K562 (cell line): Measurements from ENCODE around the gene DMD. TPM values are rescaled to one million over a fixed set of nuclear protein-coding genes. Genes with fewer than 3 reads are reported as not detected.

ENCODE experiments used
- ATAC-seq: fragments of 200-7000 bp; cut with Tn5 transposase; 3 replicates; pipeline ENCODE4 v1.9.1; 2020; ENCODE audit warnings: moderate library complexity
- BruUV-seq: library from RNA; stranded (reverse); fragments of 400-500 nt; replicated peaks from 2 replicates; lab custom pipeline; 2021; lab: Mats Ljungman, UMichigan
- CTCF ChIA-PET: fragments of 300-600 bp; formaldehyde crosslinking; extraction: SDS; loops from one replicate; lab custom pipeline; 2021; ENCODE audit warnings: low intra/inter-chr PET ratio; lab: Yijun Ruan, JAX
- POLR2A ChIA-PET: fragments of 300-600, 350-650 bp; sonication (Branson Sonifier 250); formaldehyde crosslinking; extraction: SDS; loops from one replicate; lab custom pipeline; 2021; ENCODE audit warnings: antibody characterized with exemption, inconsistent platforms; lab: Yijun Ruan, JAX
- DNase-seq, 4 experiments: peaks; one replicate each; pipeline versions ENCODE4 v3.0.0 to v3.0.0-alpha.2; 2011 to 2018; ENCODE audit warnings: low spot score in 3 of 4, mixed read lengths in 3 of 4; ENCODE audit errors: extremely low read depth in 1 of 4
- FAIRE-seq: peaks from 2 replicates; lab custom pipeline; 2011; peaks lifted over from hg19 to GRCh38; lab: Jason Lieb, UNC
- H2AFZ ChIP-seq: 2 replicates; pipeline ENCODE4 v1.6.0; 2011; ENCODE audit warnings: low read depth, low read length, control low read depth, inconsistent platforms
- H3K27ac ChIP-seq: fragments of 200-600 bp; 3 replicates; pipeline ENCODE4 v1.8.0; 2011; ENCODE audit warnings: low read depth, mild to moderate bottlenecking, control low read depth, inconsistent platforms, low read length, moderate library complexity, mixed read lengths; ENCODE audit errors: extremely low read depth
- H3K27me3 ChIP-seq, 2 experiments: fragments of 300-600 bp in 1 of 2; 2 replicates in 1 of 2; 3 replicates in 1 of 2; pipeline versions ENCODE4 v1.6.0 to v1.8.0; 2011; ENCODE audit warnings: inconsistent platforms in 2 of 2, low read length in 2 of 2, mild to moderate bottlenecking in 1 of 2, mixed read lengths in 1 of 2, moderate library complexity in 1 of 2; ENCODE audit not compliant: control insufficient read depth in 2 of 2, insufficient read depth in 2 of 2
- H3K36me3 ChIP-seq: fragments of 300-600 bp; 3 replicates; pipeline ENCODE4 v1.8.0; 2011; ENCODE audit warnings: mild to moderate bottlenecking, low read length, inconsistent platforms; ENCODE audit not compliant: control insufficient read depth, insufficient read depth
- H3K4me1 ChIP-seq, 2 experiments: fragments of 200-600 bp in 1 of 2; replicated peaks in 1 of 2; 2 replicates in 1 of 2; 3 replicates in 1 of 2; pipeline versions ENCODE4 v1.5.1 to v1.8.0; 2011; ENCODE audit warnings: inconsistent platforms in 2 of 2, low read length in 2 of 2, mild to moderate bottlenecking in 1 of 2, mixed read lengths in 1 of 2, moderate library complexity in 1 of 2; ENCODE audit not compliant: control insufficient read depth in 2 of 2, insufficient read depth in 2 of 2
- H3K4me2 ChIP-seq: 2 replicates; pipeline ENCODE4 v1.6.1; 2011; ENCODE audit warnings: low read length, control low read depth, inconsistent platforms, mixed read lengths; ENCODE audit not compliant: insufficient read depth
- H3K4me3 ChIP-seq: fragments of 200-600 bp; sonication (generic), shearing (Covaris generic); 2 replicates; pipeline ENCODE4 v1.5.1; 2016; ENCODE audit warnings: control low read depth, inconsistent platforms
- H3K79me2 ChIP-seq: fragments of 200-600 bp; 3 replicates; pipeline ENCODE4 v1.8.0; 2011; ENCODE audit warnings: low read length, inconsistent platforms; ENCODE audit not compliant: control insufficient read depth, insufficient read depth
- H3K9ac ChIP-seq, 2 experiments: 2 replicates each; pipeline versions ENCODE4 v1.6.0 to v1.6.1; 2011; ENCODE audit warnings: low read depth in 2 of 2, low read length in 2 of 2, control low read depth in 1 of 2, inconsistent platforms in 1 of 2, mild to moderate bottlenecking in 1 of 2, mixed read lengths in 1 of 2; ENCODE audit not compliant: insufficient read depth in 1 of 2
- H3K9me1 ChIP-seq: one replicate; pipeline ENCODE4 v1.6.0; 2011; ENCODE audit warnings: inconsistent platforms, mild to moderate bottlenecking, low read length, moderate library complexity; ENCODE audit not compliant: control insufficient read depth, insufficient read depth
- H3K9me3 ChIP-seq: replicated peaks from 2 replicates; pipeline ENCODE4 v1.5.1; 2011; ENCODE audit warnings: low read depth, low read length, inconsistent platforms; ENCODE audit not compliant: control insufficient read depth, insufficient read depth
- H4K20me1 ChIP-seq: replicated peaks from 2 replicates; pipeline ENCODE4 v1.6.1; 2011; ENCODE audit warnings: low read length, inconsistent platforms, mixed read lengths; ENCODE audit not compliant: control insufficient read depth, insufficient read depth
- CBX1 ChIP-seq: sonication (generic); IDR thresholded peaks from 2 replicates; pipeline ENCODE4 v1.6.1; 2016; ENCODE audit warnings: antibody characterized with exemption, low read depth, mild to moderate bottlenecking
- ETV1 ChIP-seq: fragments of 450-650 bp; conservative IDR thresholded peaks from 2 replicates; pipeline ENCODE4 v1.6.1; 2016; ENCODE audit warnings: missing genetic modification characterization, control low read depth, low read depth, missing compliant biosample characterization
- MEF2D ChIP-seq: conservative IDR thresholded peaks from 2 replicates; pipeline ENCODE4 v1.6.1; 2016; ENCODE audit warnings: low read depth, missing genetic modification characterization, missing compliant biosample characterization
- NELFE ChIP-seq: IDR thresholded peaks from 2 replicates; pipeline ENCODE4 v1.6.1; 2011; ENCODE audit warnings: mild to moderate bottlenecking; ENCODE audit not compliant: insufficient read depth, insufficient read length
- PHB ChIP-seq: fragments of 250-450 bp; sonication (Bioruptor Pico); IDR thresholded peaks from 2 replicates; pipeline ENCODE4 v1.5.0; 2021
- RBFOX2 ChIP-seq: fragments of 200-400 bp; formaldehyde crosslinking; IDR thresholded peaks from 2 replicates; pipeline ENCODE4 v1.6.1; 2017; ENCODE audit warnings: low read depth, mild to moderate bottlenecking, low read length, moderate library complexity
- ZNF133 ChIP-seq: fragments of 250-450 bp; sonication (Bioruptor Pico); IDR thresholded peaks from 2 replicates; pipeline ENCODE4 v1.4.0; 2020; ENCODE audit warnings: mild to moderate bottlenecking
- ZNF696 ChIP-seq: fragments of 250-450 bp; sonication (Bioruptor Pico); conservative IDR thresholded peaks from 2 replicates; pipeline ENCODE4 v1.4.0; 2020; ENCODE audit warnings: mild to moderate bottlenecking, moderate library complexity
- WGBS: fragments of 100-300 bp; shearing (Covaris generic); methylation state at CpG from one replicate; pipeline ENCODE4 v1.1.6; 2016; ENCODE audit warnings: low coverage, mixed read lengths; ENCODE audit not compliant: insufficient coverage; ENCODE audit errors: missing lambda C conversion rate; 5-methylcytosine and 5-hydroxymethylcytosine counted together
- in situ Hi-C: fragments of 300-500 bp; cut with MboI; formaldehyde crosslinking; loops from 4 replicates; pipeline ENCODE4 v1.15.0; 2018; ENCODE audit warnings: inconsistent platforms, mixed read lengths
- intact Hi-C: fragments of 100-400 bp; cut with micrococcal nuclease; formaldehyde crosslinking; loops from 2 replicates; pipeline ENCODE4 v1.14.2; 2022
- polyA plus RNA-seq, 8 experiments: library from polyadenylated mRNA; depleted of rRNA in 4 of 8; stranded (reverse) in 5 of 8; unstranded in 3 of 8; fragments of >200 nt; fragmentation: Nextera tagmentation in 2 of 8; fragmentation: Illumina TruSeq in 1 of 8; extraction: Ambion mirVana in 2 of 8; extraction: Trizol in 1 of 8; gene quantifications; 2 replicates each; pipeline versions ENCODE4 v1.2.1 to v1.2.3, GENCODE V29; 2011 to 2014; ENCODE audit warnings: inconsistent platforms in 1 of 8, missing spikeins in 1 of 8
- total RNA-seq, 7 experiments: library from RNA; depleted of rRNA in 6 of 7; stranded (reverse); fragments of >200 nt in 6 of 7; fragmentation: Illumina TruSeq in 2 of 7; extraction: Trizol in 2 of 7; gene quantifications; 2 replicates each; pipeline versions ENCODE4 v1.2.1 to v1.2.3, GENCODE V29; 2011 to 2021; ENCODE audit warnings: low replicate concordance in 1 of 7
- TF ChIP-seq, protein P1 (sequence below): sonication (generic); formaldehyde crosslinking; IDR thresholded peaks from 2 replicates; pipeline ENCODE4 v1.8.0; 2022; ENCODE audit warnings: missing genetic modification reagents, mild to moderate bottlenecking, borderline replicate concordance
- TF ChIP-seq, protein P2 (sequence below): fragments of 250-450 bp; sonication (Bioruptor Pico); IDR thresholded peaks from 2 replicates; pipeline ENCODE4 v1.4.0; 2020; ENCODE audit warnings: mild to moderate bottlenecking, moderate library complexity

DMD gene
- total and polyA plus RNA-seq, 9 of the 15 experiments (the other 6 are each of a cell fraction or from before 2014, with no cell fraction given), result 3.8 to 20.4 (median 11.4) TPM

DNA sequence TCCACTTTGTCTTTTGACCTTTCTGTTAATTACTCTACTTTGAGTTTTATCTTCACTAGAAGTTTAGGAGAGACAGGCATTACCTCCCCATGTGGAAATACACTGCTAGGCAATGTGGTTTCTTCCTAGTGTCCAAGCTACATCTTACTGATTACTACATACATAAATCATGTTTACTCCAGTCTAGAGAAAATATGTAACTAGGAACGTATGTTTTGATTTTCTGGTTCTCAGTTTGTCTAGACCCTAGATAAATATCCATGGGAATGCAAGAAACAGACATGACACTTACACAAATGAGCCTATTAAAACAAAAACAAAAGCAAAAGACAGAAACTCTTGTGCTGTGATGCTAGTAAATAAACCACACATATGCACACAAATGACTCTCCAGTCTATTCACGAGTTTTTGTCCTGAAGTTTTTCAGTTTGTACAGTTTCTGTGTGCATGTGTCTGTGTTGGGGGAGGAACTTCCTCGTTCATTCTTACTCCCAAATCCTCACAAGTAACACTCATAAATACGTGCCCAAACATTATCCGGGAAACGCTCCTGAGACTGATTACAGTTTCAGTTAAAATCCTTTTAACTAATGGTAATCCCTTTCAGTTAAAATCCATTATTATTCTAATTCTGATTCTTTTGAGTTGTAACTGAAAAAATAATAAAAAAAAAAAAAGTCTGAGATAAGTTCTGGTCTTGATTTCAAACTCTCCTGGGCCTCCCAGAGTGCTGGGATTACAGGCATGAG lies 1856.0 kb downstream of the DMD start:
- in situ Hi-C loops, result no loop called here
- ATAC-seq, result no peak
- H3K36me3 ChIP-seq, result no peaks in the 10 kb centered on the region
- FAIRE-seq, result no peak
- no peak overlapping the region for H3K9ac ChIP-seq
- H3K27me3 ChIP-seq, result no peaks in the 10 kb centered on the region
- H3K4me3 ChIP-seq, result no peak overlapping the region
- no peaks in the 10 kb centered on the region for H3K4me1 ChIP-seq
- no peak for TF ChIP-seq RBFOX2
- no TSS peak for BruUV-seq
- no peaks in the 10 kb centered on the region for H3K9me1 ChIP-seq
- H3K9me3 ChIP-seq, result no peaks in the 10 kb centered on the region
- WGBS, result 57% methylated on average over 5 of the region's 6 CpGs
- no peak overlapping the region for H2AFZ ChIP-seq
- intact Hi-C loops, result no loop called here
- CTCF ChIA-PET, result no interaction called here
- H3K4me2 ChIP-seq, result no peak overlapping the region
- H4K20me1 ChIP-seq, result no peaks in the 10 kb centered on the region
- DNase-seq, result no peak
- no peaks in the 10 kb centered on the region for H3K79me2 ChIP-seq
- POLR2A ChIA-PET, result no interaction called here
- H3K27ac ChIP-seq, result no peak overlapping the region

DNA sequence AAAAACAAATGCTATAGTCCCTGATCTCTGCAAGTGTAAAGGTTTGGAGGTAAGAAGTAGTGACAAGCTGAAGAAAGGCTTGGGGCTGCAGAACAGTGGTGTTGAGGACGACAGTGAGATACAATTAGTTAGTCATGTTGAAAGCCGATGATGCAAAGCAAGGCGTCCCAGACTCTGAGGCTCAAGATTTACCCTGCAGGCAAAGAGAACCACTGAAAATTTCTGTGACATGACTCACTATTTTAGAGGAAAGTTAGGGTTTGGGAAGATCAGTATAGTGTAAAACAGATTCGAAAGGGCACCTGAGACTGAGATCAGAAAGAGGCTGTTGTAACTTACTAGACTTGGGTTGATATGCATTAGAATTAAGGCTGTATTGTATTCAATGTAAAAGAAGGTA lies 1858.3 kb downstream of the DMD start:
- ATAC-seq (no peak), FAIRE-seq (no peak), DNase-seq (no peak)
- no TSS peak for BruUV-seq
- H3K4me2 ChIP-seq, result no peak overlapping the region
- CTCF ChIA-PET, result no interaction called here
- H3K9me1 ChIP-seq, result no peaks in the 10 kb centered on the region
- no peak overlapping the region for H3K4me3 ChIP-seq
- H2AFZ ChIP-seq, result no peak overlapping the region
- no peaks in the 10 kb centered on the region for H3K27me3 ChIP-seq
- in situ Hi-C loops, result no loop called here
- H3K9me3 ChIP-seq, result no peaks in the 10 kb centered on the region
- H3K9ac ChIP-seq, result no peak overlapping the region
- POLR2A ChIA-PET, result no interaction called here
- no peaks in the 10 kb centered on the region for H3K36me3 ChIP-seq
- H3K79me2 ChIP-seq, result no peaks in the 10 kb centered on the region
- intact Hi-C loops, result no loop called here
- no peaks in the 10 kb centered on the region for H3K4me1 ChIP-seq
- H3K27ac ChIP-seq, result no peak overlapping the region
- WGBS, result 22% methylated on average over 4 of the region's 4 CpGs
- H4K20me1 ChIP-seq, result no peaks in the 10 kb centered on the region
- TF ChIP-seq ETV1 (tag) (no peak), MEF2D (tag) (no peak), CBX1 (no peak), ZNF696 (CRISPR knock-in tag) (no peak), ZNF133 (no peak), PHB (CRISPR knock-in tag) (no peak), NELFE (no peak)
- TF ChIP-seq, protein P1, sequence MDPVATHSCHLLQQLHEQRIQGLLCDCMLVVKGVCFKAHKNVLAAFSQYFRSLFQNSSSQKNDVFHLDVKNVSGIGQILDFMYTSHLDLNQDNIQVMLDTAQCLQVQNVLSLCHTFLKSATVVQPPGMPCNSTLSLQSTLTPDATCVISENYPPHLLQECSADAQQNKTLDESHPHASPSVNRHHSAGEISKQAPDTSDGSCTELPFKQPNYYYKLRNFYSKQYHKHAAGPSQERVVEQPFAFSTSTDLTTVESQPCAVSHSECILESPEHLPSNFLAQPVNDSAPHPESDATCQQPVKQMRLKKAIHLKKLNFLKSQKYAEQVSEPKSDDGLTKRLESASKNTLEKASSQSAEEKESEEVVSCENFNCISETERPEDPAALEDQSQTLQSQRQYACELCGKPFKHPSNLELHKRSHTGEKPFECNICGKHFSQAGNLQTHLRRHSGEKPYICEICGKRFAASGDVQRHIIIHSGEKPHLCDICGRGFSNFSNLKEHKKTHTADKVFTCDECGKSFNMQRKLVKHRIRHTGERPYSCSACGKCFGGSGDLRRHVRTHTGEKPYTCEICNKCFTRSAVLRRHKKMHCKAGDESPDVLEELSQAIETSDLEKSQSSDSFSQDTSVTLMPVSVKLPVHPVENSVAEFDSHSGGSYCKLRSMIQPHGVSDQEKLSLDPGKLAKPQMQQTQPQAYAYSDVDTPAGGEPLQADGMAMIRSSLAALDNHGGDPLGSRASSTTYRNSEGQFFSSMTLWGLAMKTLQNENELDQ, result no peak
- TF ChIP-seq, protein P2, sequence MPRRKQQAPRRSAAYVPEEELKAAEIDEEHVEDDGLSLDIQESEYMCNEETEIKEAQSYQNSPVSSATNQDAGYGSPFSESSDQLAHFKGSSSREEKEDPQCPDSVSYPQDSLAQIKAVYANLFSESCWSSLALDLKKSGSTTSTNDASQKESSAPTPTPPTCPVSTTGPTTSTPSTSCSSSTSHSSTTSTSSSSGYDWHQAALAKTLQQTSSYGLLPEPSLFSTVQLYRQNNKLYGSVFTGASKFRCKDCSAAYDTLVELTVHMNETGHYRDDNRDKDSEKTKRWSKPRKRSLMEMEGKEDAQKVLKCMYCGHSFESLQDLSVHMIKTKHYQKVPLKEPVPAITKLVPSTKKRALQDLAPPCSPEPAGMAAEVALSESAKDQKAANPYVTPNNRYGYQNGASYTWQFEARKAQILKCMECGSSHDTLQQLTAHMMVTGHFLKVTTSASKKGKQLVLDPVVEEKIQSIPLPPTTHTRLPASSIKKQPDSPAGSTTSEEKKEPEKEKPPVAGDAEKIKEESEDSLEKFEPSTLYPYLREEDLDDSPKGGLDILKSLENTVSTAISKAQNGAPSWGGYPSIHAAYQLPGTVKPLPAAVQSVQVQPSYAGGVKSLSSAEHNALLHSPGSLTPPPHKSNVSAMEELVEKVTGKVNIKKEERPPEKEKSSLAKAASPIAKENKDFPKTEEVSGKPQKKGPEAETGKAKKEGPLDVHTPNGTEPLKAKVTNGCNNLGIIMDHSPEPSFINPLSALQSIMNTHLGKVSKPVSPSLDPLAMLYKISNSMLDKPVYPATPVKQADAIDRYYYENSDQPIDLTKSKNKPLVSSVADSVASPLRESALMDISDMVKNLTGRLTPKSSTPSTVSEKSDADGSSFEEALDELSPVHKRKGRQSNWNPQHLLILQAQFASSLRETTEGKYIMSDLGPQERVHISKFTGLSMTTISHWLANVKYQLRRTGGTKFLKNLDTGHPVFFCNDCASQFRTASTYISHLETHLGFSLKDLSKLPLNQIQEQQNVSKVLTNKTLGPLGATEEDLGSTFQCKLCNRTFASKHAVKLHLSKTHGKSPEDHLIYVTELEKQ (CRISPR knock-in tag), result no peak
